HepG2 (cell line): ENCODE measurements around the gene UBE2M. TPM values are rescaled to one million over a fixed set of nuclear protein-coding genes. Genes with fewer than 3 reads are reported as not detected.

ENCODE experiments used
- ATAC-seq: fragments of 200-7000 bp; cut with Tn5 transposase; 3 replicates; pipeline ENCODE4 v1.9.1; 2020; ENCODE audit warnings: mild to moderate bottlenecking, moderate library complexity
- BruUV-seq: library from RNA; stranded (reverse); fragments of 400-500 nt; replicated peaks from 2 replicates; lab custom pipeline; 2021; lab: Mats Ljungman, UMichigan
- CTCF ChIA-PET: fragments of 300-600 bp; formaldehyde crosslinking; extraction: SDS; loops from one replicate; lab custom pipeline; 2021; ENCODE audit warnings: low total read pairs, inconsistent platforms, low intra/inter-chr PET ratio; lab: Yijun Ruan, JAX
- POLR2A ChIA-PET: fragments of 350-600 bp; sonication (Branson Sonifier 250); formaldehyde crosslinking; loops from one replicate; lab custom pipeline; 2020; ENCODE audit warnings: antibody characterized with exemption, inconsistent platforms; lab: Yijun Ruan, JAX
- DNase-seq: peaks from one replicate; pipeline ENCODE4 v3.0.0-alpha.2; 2015; ENCODE audit warnings: low spot score
- FAIRE-seq: peaks from 3 replicates; lab custom pipeline; 2011; peaks lifted over from hg19 to GRCh38; lab: Jason Lieb, UNC
- H2AFZ ChIP-seq: one replicate; pipeline ENCODE4 v1.6.1; 2011; ENCODE audit warnings: low read length, inconsistent platforms
- H3K27ac ChIP-seq: fragments of 300-600 bp; 3 replicates; pipeline ENCODE4 v1.8.0; 2011; ENCODE audit warnings: mixed run types, mild to moderate bottlenecking, mixed read lengths, low read length, inconsistent platforms; ENCODE audit not compliant: insufficient read depth; ENCODE audit errors: extremely low read length
- H3K27me3 ChIP-seq, 2 experiments: fragments of 200-600 bp in 1 of 2; 2 replicates in 1 of 2; 3 replicates in 1 of 2; pipeline versions ENCODE4 v1.6.0 to v1.8.0; 2011; ENCODE audit warnings: low read length in 2 of 2, mild to moderate bottlenecking in 2 of 2, moderate library complexity in 2 of 2, inconsistent platforms in 1 of 2; ENCODE audit not compliant: insufficient read depth in 2 of 2, control insufficient read depth in 1 of 2
- H3K36me3 ChIP-seq, 2 experiments: fragments of 200-600 bp in 1 of 2; replicated peaks in 1 of 2; 2 replicates in 1 of 2; 3 replicates in 1 of 2; pipeline versions ENCODE4 v1.5.1 to v1.8.0; 2011; ENCODE audit warnings: low read length in 2 of 2, inconsistent platforms in 1 of 2; ENCODE audit not compliant: insufficient read depth in 2 of 2, control insufficient read depth in 1 of 2
- H3K4me1 ChIP-seq: 2 replicates; pipeline ENCODE4 v1.5.1; 2012; ENCODE audit warnings: low read length, inconsistent platforms; ENCODE audit not compliant: insufficient read depth
- H3K4me2 ChIP-seq: 2 replicates; pipeline ENCODE4 v1.6.0; 2011; ENCODE audit warnings: low read depth, low read length, inconsistent platforms
- H3K4me3 ChIP-seq, 3 experiments: fragments of 200-600 bp in 1 of 3; sonication (generic), shearing (Covaris generic) in 1 of 3; replicated peaks in 1 of 3; 2 replicates each; pipeline ENCODE4 v1.5.1; 2011 to 2016; ENCODE audit warnings: low read length in 3 of 3, inconsistent platforms in 2 of 3, low read depth in 2 of 3, mild to moderate bottlenecking in 2 of 3, control low read depth in 1 of 3, mixed read lengths in 1 of 3; ENCODE audit not compliant: insufficient read depth in 1 of 3
- H3K79me2 ChIP-seq: one replicate; pipeline ENCODE4 v1.6.1; 2011; ENCODE audit warnings: low read length, inconsistent platforms; ENCODE audit not compliant: insufficient read depth
- H3K9ac ChIP-seq: 2 replicates; pipeline ENCODE4 v1.6.0; 2011; ENCODE audit warnings: mild to moderate bottlenecking, low read depth, low read length, inconsistent platforms; ENCODE audit not compliant: insufficient read depth
- H3K9me3 ChIP-seq: 2 replicates; pipeline ENCODE4 v1.5.1; 2012; ENCODE audit warnings: mild to moderate bottlenecking, low read length
- H4K20me1 ChIP-seq: 2 replicates; pipeline ENCODE4 v1.6.0; 2011; ENCODE audit warnings: inconsistent platforms, mild to moderate bottlenecking, low read length, moderate library complexity; ENCODE audit not compliant: insufficient read depth
- ELF1 ChIP-seq: sonication (generic); formaldehyde crosslinking; IDR thresholded peaks from 2 replicates; pipeline ENCODE4 v1.4.0; 2020; ENCODE audit warnings: missing genetic modification reagents
- HOXA9 ChIP-seq: sonication (generic); formaldehyde crosslinking; IDR thresholded peaks from 2 replicates; pipeline ENCODE4 v1.8.1; 2022; ENCODE audit warnings: missing genetic modification reagents, mild to moderate bottlenecking, moderate library complexity, borderline replicate concordance
- KDM5A ChIP-seq: fragments of 200-600 bp; sonication (generic); IDR thresholded peaks from 2 replicates; pipeline ENCODE4 v1.7.0; 2018; ENCODE audit warnings: antibody characterized with exemption, mild to moderate bottlenecking, low read length, borderline replicate concordance
- KLF15 ChIP-seq: sonication (generic); formaldehyde crosslinking; IDR thresholded peaks from 2 replicates; pipeline ENCODE4 v1.8.1; 2023; ENCODE audit warnings: borderline replicate concordance, mild to moderate bottlenecking, inconsistent platforms, missing genetic modification reagents, mixed read lengths
- MIER2 ChIP-seq: IDR thresholded peaks from 2 replicates; pipeline ENCODE4 v1.6.1; 2016; ENCODE audit warnings: missing biosample characterization, missing genetic modification reagents
- POLR2A ChIP-seq, 2 experiments: IDR thresholded peaks; 2 replicates each; pipeline ENCODE4 v1.6.1; 2011; ENCODE audit warnings: low read depth in 2 of 2, low read length in 2 of 2, mild to moderate bottlenecking in 1 of 2, moderate library complexity in 1 of 2; ENCODE audit not compliant: insufficient read depth in 1 of 2
- SOX6 ChIP-seq, 2 experiments: fragments of 450-650 bp in 1 of 2; sonication (generic) in 1 of 2; formaldehyde crosslinking in 1 of 2; IDR thresholded peaks; 2 replicates each; pipeline versions ENCODE4 v1.4.0 to v1.6.1; 2017 to 2020; ENCODE audit warnings: antibody characterized with exemption in 1 of 2, mild to moderate bottlenecking in 1 of 2, missing genetic modification reagents in 1 of 2
- YEATS4 ChIP-seq: sonication (generic); formaldehyde crosslinking; IDR thresholded peaks from 2 replicates; pipeline ENCODE4 v1.4.0; 2020; ENCODE audit warnings: missing genetic modification reagents, borderline replicate concordance
- ZNF12 ChIP-seq: sonication (generic); formaldehyde crosslinking; IDR thresholded peaks from 2 replicates; pipeline ENCODE4 v1.5.0; 2020; ENCODE audit warnings: missing genetic modification reagents
- ZNF17 ChIP-seq: sonication (generic); formaldehyde crosslinking; IDR thresholded peaks from 2 replicates; pipeline ENCODE4 v1.5.0; 2020; ENCODE audit warnings: mild to moderate bottlenecking, missing genetic modification reagents
- ZNF225 ChIP-seq: sonication (generic); formaldehyde crosslinking; IDR thresholded peaks from 2 replicates; pipeline ENCODE4 v1.4.0; 2020; ENCODE audit warnings: mild to moderate bottlenecking, missing genetic modification reagents
- ZNF260 ChIP-seq: sonication (generic); formaldehyde crosslinking; IDR thresholded peaks from 2 replicates; pipeline ENCODE4 v1.4.0; 2020; ENCODE audit warnings: missing genetic modification reagents, low read depth, mild to moderate bottlenecking, borderline replicate concordance
- ZNF383 ChIP-seq: sonication (generic); formaldehyde crosslinking; IDR thresholded peaks from 2 replicates; pipeline ENCODE4 v1.4.0; 2020; ENCODE audit warnings: missing genetic modification reagents, mild to moderate bottlenecking, borderline replicate concordance
- ZSCAN25 ChIP-seq: sonication (generic); formaldehyde crosslinking; IDR thresholded peaks from 2 replicates; pipeline ENCODE4 v1.8.0; 2022; ENCODE audit warnings: mild to moderate bottlenecking, missing genetic modification reagents
- WGBS: methylation state at CpG from one replicate; pipeline ENCODE4 v1.1.6; 2017; ENCODE audit warnings: low lambda C conversion rate; 5-methylcytosine and 5-hydroxymethylcytosine counted together
- in situ Hi-C: cut with HindIII; loops from 2 replicates; pipeline ENCODE4 v1.10.0; 2017; ENCODE audit warnings: low pct_unique_long_range_greater_than_20kb; ENCODE audit not compliant: extremely low pct_ligation_motif_present
- intact Hi-C: fragments of 100-400 bp; cut with micrococcal nuclease; formaldehyde crosslinking; loops from one replicate; pipeline ENCODE4 v1.10.0; 2022; ENCODE audit not compliant: unreplicated experiment
- polyA plus RNA-seq, 8 experiments: library from polyadenylated mRNA; depleted of rRNA in 3 of 8; stranded (reverse) in 7 of 8; unstranded in 1 of 8; fragments of >200 nt; fragmentation: Illumina TruSeq in 4 of 8; extraction: Trizol in 4 of 8; gene quantifications; 2 replicates each; pipeline versions ENCODE4 v1.2.1 to v1.2.3, GENCODE V29; 2011 to 2016; ENCODE audit warnings: low read depth in 4 of 8, missing spikeins in 1 of 8, mixed read lengths in 1 of 8; ENCODE audit not compliant: insufficient read depth in 1 of 8
- total RNA-seq, 5 experiments: library from RNA; depleted of rRNA; stranded (reverse); fragments of >200 nt; fragmentation: Illumina TruSeq; extraction: Trizol; gene quantifications; 2 replicates each; pipeline ENCODE4 v1.2.3, GENCODE V29; 2016; ENCODE audit warnings: low read depth in 1 of 5
- TF ChIP-seq, protein P1 (sequence below): sonication (generic); formaldehyde crosslinking; IDR thresholded peaks from 2 replicates; pipeline ENCODE4 v1.8.0; 2022; ENCODE audit warnings: missing genetic modification reagents, mild to moderate bottlenecking, moderate library complexity, borderline replicate concordance
- TF ChIP-seq, protein P2 (sequence below): IDR thresholded peaks from 2 replicates; pipeline ENCODE4 v1.6.1; 2012; ENCODE audit warnings: inconsistent platforms
- TF ChIP-seq, protein P3 (sequence below): sonication (generic); formaldehyde crosslinking; IDR thresholded peaks from 2 replicates; pipeline ENCODE4 v1.4.0; 2020; ENCODE audit warnings: missing genetic modification reagents, borderline replicate concordance
- TF ChIP-seq, protein P4 (sequence below): IDR thresholded peaks from 2 replicates; pipeline ENCODE4 v1.6.1; 2016; ENCODE audit warnings: missing genetic modification reagents, missing compliant biosample characterization

Gene UBE2M
- total and polyA plus RNA-seq, 2 of the 13 experiments (the other 11 are each of a cell fraction or from before 2014, with no cell fraction given): 36.2 to 50.3 TPM

DNA sequence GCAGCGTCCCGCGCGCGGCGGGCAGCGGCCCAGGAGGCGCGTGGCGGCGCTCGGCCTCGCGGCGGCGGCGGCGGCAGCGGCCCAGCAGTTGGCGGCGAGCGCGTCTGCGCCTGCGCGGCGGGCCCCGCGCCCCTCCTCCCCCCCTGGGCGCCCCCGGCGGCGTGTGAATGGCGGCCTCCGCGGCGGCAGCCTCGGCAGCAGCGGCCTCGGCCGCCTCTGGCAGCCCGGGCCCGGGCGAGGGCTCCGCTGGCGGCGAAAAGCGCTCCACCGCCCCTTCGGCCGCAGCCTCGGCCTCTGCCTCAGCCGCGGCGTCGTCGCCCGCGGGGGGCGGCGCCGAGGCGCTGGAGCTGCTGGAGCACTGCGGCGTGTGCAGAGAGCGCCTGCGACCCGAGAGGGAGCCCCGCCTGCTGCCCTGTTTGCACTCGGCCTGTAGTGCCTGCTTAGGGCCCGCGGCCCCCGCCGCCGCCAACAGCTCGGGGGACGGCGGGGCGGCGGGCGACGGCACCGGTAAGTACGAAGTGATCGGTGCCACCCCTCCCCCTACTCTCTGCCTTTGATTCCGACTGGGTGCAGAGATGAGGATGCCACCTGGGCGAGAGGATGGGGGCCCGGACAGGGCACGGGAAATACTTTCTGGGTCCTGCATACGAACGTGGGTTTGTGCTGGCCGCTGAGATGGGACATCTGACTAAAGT, 13.7 kb downstream of the UBE2M start:
- FAIRE-seq (no peak), DNase-seq (no peak), ATAC-seq (peak; percentile 14)
- H3K79me2 ChIP-seq: peaks cover 38% of the 10 kb centered on the region
- CTCF ChIA-PET: no interaction called here
- peak overlapping the region; percentile 97 for H3K4me2 ChIP-seq
- intact Hi-C loops: no loop called here
- in situ Hi-C loops: no loop called here
- H3K9me3 ChIP-seq: no peaks in the 10 kb centered on the region
- 0% methylated on average over 7 of the region's 92 CpGs for WGBS
- H3K36me3 ChIP-seq: peaks cover 27 to 40% of the 10 kb centered on the region in 2 experiments
- no peaks in the 10 kb centered on the region; a peak in 2 of 5 replicates for H3K27me3 ChIP-seq
- peaks cover 24% of the 10 kb centered on the region for H3K4me1 ChIP-seq
- peak overlapping the region; percentile 91 to 99 (median 96) for H3K4me3 ChIP-seq
- peaks cover 35% of the 10 kb centered on the region for H4K20me1 ChIP-seq
- peak overlapping the region; percentile 85 for H3K9ac ChIP-seq
- H2AFZ ChIP-seq: no peak overlapping the region
- peak overlapping the region; percentile 80 for H3K27ac ChIP-seq
- no TSS peak for BruUV-seq
- POLR2A ChIA-PET: interaction anchor here (0.6 to 3.6 kb wide), 13 partner anchors 9 to 228 kb away, joined by 3 to 59 read pairs (median 11); partner anchors contain the start of genes CHMP2A, MZF1, UBE2M and ZBTB45
- TF ChIP-seq ZNF225 (CRISPR knock-in tag) (no peak), ZNF260 (CRISPR knock-in tag) (no peak), KDM5A (0 out of 2 replicates have a peak, but pooled peaks have one; percentile 18), SOX6 (IDR thresholded peaks at IDR 0.05) (no peak), SOX6 (CRISPR knock-in tag; IDR thresholded peaks at IDR 0.05) (no peak), ZNF12 (CRISPR knock-in tag) (no peak), ELF1 (CRISPR knock-in tag) (no peak), YEATS4 (CRISPR knock-in tag) (no peak), ZSCAN25 (CRISPR knock-in tag) (no peak), HOXA9 (CRISPR knock-in tag) (0 out of 2 replicates have a peak, but pooled peaks have one; percentile 63), ZNF383 (CRISPR knock-in tag) (no peak), MIER2 (CRISPR knock-in tag) (no peak), ZNF17 (CRISPR knock-in tag) (no peak), POLR2A (IDR thresholded peaks at IDR 0.05; ENCODE audit: insufficient read depth in 1 of 2, low read depth in 2 of 2, low read length in 2 of 2) (0 out of 4 replicates have a peak, but pooled peaks of 1 of the 2 experiments have one; percentile 9), KLF15 (CRISPR knock-in tag) (no peak)
- TF ChIP-seq, protein P1, sequence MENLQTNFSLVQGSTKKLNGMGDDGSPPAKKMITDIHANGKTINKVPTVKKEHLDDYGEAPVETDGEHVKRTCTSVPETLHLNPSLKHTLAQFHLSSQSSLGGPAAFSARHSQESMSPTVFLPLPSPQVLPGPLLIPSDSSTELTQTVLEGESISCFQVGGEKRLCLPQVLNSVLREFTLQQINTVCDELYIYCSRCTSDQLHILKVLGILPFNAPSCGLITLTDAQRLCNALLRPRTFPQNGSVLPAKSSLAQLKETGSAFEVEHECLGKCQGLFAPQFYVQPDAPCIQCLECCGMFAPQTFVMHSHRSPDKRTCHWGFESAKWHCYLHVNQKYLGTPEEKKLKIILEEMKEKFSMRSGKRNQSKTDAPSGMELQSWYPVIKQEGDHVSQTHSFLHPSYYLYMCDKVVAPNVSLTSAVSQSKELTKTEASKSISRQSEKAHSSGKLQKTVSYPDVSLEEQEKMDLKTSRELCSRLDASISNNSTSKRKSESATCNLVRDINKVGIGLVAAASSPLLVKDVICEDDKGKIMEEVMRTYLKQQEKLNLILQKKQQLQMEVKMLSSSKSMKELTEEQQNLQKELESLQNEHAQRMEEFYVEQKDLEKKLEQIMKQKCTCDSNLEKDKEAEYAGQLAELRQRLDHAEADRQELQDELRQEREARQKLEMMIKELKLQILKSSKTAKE: 0 out of 2 replicates have a peak, but pooled peaks have one; percentile 6
- TF ChIP-seq, protein P2, sequence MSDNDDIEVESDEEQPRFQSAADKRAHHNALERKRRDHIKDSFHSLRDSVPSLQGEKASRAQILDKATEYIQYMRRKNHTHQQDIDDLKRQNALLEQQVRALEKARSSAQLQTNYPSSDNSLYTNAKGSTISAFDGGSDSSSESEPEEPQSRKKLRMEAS: peak; percentile 14; the same call in 1 of the 2 replicates
- TF ChIP-seq, protein P3, sequence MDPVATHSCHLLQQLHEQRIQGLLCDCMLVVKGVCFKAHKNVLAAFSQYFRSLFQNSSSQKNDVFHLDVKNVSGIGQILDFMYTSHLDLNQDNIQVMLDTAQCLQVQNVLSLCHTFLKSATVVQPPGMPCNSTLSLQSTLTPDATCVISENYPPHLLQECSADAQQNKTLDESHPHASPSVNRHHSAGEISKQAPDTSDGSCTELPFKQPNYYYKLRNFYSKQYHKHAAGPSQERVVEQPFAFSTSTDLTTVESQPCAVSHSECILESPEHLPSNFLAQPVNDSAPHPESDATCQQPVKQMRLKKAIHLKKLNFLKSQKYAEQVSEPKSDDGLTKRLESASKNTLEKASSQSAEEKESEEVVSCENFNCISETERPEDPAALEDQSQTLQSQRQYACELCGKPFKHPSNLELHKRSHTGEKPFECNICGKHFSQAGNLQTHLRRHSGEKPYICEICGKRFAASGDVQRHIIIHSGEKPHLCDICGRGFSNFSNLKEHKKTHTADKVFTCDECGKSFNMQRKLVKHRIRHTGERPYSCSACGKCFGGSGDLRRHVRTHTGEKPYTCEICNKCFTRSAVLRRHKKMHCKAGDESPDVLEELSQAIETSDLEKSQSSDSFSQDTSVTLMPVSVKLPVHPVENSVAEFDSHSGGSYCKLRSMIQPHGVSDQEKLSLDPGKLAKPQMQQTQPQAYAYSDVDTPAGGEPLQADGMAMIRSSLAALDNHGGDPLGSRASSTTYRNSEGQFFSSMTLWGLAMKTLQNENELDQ (CRISPR knock-in tag): no peak
- TF ChIP-seq, protein P4, sequence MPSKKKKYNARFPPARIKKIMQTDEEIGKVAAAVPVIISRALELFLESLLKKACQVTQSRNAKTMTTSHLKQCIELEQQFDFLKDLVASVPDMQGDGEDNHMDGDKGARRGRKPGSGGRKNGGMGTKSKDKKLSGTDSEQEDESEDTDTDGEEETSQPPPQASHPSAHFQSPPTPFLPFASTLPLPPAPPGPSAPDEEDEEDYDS: no peak
